Osteocyte (in vitro differentiated cells): ENCODE results near the gene HIP1. TPM values are rescaled to one million over a fixed set of nuclear protein-coding genes. Genes with fewer than 3 reads are reported as not detected.
"Not testable (repeated sequence)": the region's sequence is repeated elsewhere in the genome, so short reads cannot be mapped to it uniquely, and the experiment has no call there.

ENCODE experiments used
- DNase-seq: peaks from one replicate; pipeline ENCODE4 v3.0.0; 2021; ENCODE audit warnings: mixed read lengths; ENCODE audit not compliant: unreplicated experiment; ENCODE audit errors: extremely low spot score
- H3K27ac Mint-ChIP-seq: one replicate; pipeline ENCODE4 v1.8.0; 2021; ENCODE audit warnings: mild to moderate bottlenecking, mixed read lengths; ENCODE audit not compliant: unreplicated experiment
- H3K27me3 Mint-ChIP-seq: one replicate; pipeline ENCODE4 v1.8.0; 2021; ENCODE audit warnings: mixed read lengths; ENCODE audit not compliant: unreplicated experiment
- H3K36me3 Mint-ChIP-seq: one replicate; pipeline ENCODE4 v1.8.0; 2021; ENCODE audit warnings: mixed read lengths; ENCODE audit not compliant: unreplicated experiment
- H3K4me1 Mint-ChIP-seq: one replicate; pipeline ENCODE4 v1.8.0; 2021; ENCODE audit warnings: mixed read lengths; ENCODE audit not compliant: unreplicated experiment
- H3K4me3 Mint-ChIP-seq: one replicate; pipeline ENCODE4 v1.8.0; 2021; ENCODE audit warnings: mild to moderate bottlenecking, moderate library complexity, mixed read lengths; ENCODE audit not compliant: unreplicated experiment
- H3K9me3 Mint-ChIP-seq: one replicate; pipeline ENCODE4 v1.8.0; 2021; ENCODE audit warnings: mixed read lengths; ENCODE audit not compliant: unreplicated experiment
- CTCF ChIP-seq: fragments of 200-600 bp; sonication (generic); IDR thresholded peaks from 2 replicates; pipeline ENCODE4 v1.5.0; 2021; ENCODE audit warnings: antibody characterized with exemption, mild to moderate bottlenecking, moderate library complexity
- long read RNA-seq: library from polyadenylated mRNA; unstranded; transcript quantifications from one replicate; pipeline ENCODE4 v2.0.0, GENCODE V29; 2021
- total RNA-seq: library from RNA; stranded (reverse); gene quantifications from 2 replicates; pipeline ENCODE4 v1.2.1, GENCODE V29; 2021

The HIP1 gene
- 55.3 and 62.0 TPM in 2 replicates for total RNA-seq
- long read RNA-seq, full-length matches to known transcripts, result 10 of 36 reads
- long read RNA-seq, partial matches to known transcripts, result 12 of 36 reads
- long read RNA-seq, other reads (novel, unspliced or antisense), result 14 of 36 reads

- peaks cover 2% of the 10 kb centered on the region for H3K27me3 Mint-ChIP-seq
- H3K4me1 Mint-ChIP-seq, result peaks cover 53% of the 10 kb centered on the region
- H3K36me3 Mint-ChIP-seq, result peaks cover 4% of the 10 kb centered on the region
- H3K27ac Mint-ChIP-seq, result peak within 1 kb of the TSS; percentile 95
- no peaks in the 10 kb centered on the region for H3K9me3 Mint-ChIP-seq
- no peak for TF ChIP-seq CTCF
- H3K4me3 Mint-ChIP-seq, result peak within 1 kb of the TSS; percentile 90
- DNase-seq, result no peak
Observed at GRCh38 chr7:75738604-75738974, at the start of gene HIP1. Gene HIP1 (minus strand): TSS chr7:75738941. CDS start chr7:75738920, 21 bp downstream.

- not testable (repeated sequence) for H3K4me1 Mint-ChIP-seq
Observed at GRCh38 chr7:75788154-75788847, 49.6 kb upstream of the HIP1 start.

GRCh38 chr7:75783058-75783457 is 44.3 kb upstream of the HIP1 start:
- H3K36me3 Mint-ChIP-seq, DNase-seq, H3K9me3 Mint-ChIP-seq, H3K4me1 Mint-ChIP-seq, H3K27ac Mint-ChIP-seq, H3K4me3 Mint-ChIP-seq: not testable (repeated sequence)
- peaks cover 40% of the 10 kb centered on the region for H3K27me3 Mint-ChIP-seq

More at GRCh38 chr7:75788154-75788847, 49.6 kb upstream of the HIP1 start:
- H3K27ac Mint-ChIP-seq, DNase-seq, H3K4me3 Mint-ChIP-seq, H3K27me3 Mint-ChIP-seq, H3K9me3 Mint-ChIP-seq, H3K36me3 Mint-ChIP-seq: not testable (repeated sequence)

- H3K9me3 Mint-ChIP-seq, H3K4me3 Mint-ChIP-seq, H3K36me3 Mint-ChIP-seq, H3K4me1 Mint-ChIP-seq, H3K27ac Mint-ChIP-seq, DNase-seq: not testable (repeated sequence)
- peaks cover 40% of the 10 kb centered on the region for H3K27me3 Mint-ChIP-seq
Observed at GRCh38 chr7:75780647-75781273, 42.0 kb upstream of the HIP1 start.

- H3K9me3 Mint-ChIP-seq, H3K4me3 Mint-ChIP-seq, H3K36me3 Mint-ChIP-seq, H3K4me1 Mint-ChIP-seq, H3K27ac Mint-ChIP-seq, DNase-seq: not testable (repeated sequence)
- peaks cover 40% of the 10 kb centered on the region for H3K27me3 Mint-ChIP-seq
Observed at GRCh38 chr7:75779516-75779915, 40.8 kb upstream of the HIP1 start.

GRCh38 chr7:75779035-75779434 is 40.3 kb upstream of the HIP1 start:
- not testable (repeated sequence) for H3K27ac Mint-ChIP-seq

GRCh38 chr7:75776295-75776971 is 37.7 kb upstream of the HIP1 start:
- TF ChIP-seq CTCF, result no peak
- Mint-ChIP-seq H3K27me3 (peaks cover 16% of the 10 kb centered on the region), H3K36me3 (no peaks in the 10 kb centered on the region), H3K27ac (no peak overlapping the region), H3K4me1 (peaks cover 15% of the 10 kb centered on the region), H3K4me3 (no peak overlapping the region), H3K9me3 (no peaks in the 10 kb centered on the region)
- DNase-seq, result no peak

More at GRCh38 chr7:75779035-75779434, 40.3 kb upstream of the HIP1 start:
- not testable (repeated sequence) for DNase-seq, H3K4me1 Mint-ChIP-seq, H3K4me3 Mint-ChIP-seq, H3K36me3 Mint-ChIP-seq, H3K9me3 Mint-ChIP-seq
- H3K27me3 Mint-ChIP-seq, result peaks cover 39% of the 10 kb centered on the region

- H3K36me3 Mint-ChIP-seq, H3K9me3 Mint-ChIP-seq, H3K4me3 Mint-ChIP-seq, H3K27me3 Mint-ChIP-seq, H3K27ac Mint-ChIP-seq, DNase-seq: not testable (repeated sequence)
- peaks cover 16% of the 10 kb centered on the region for H3K4me1 Mint-ChIP-seq
Observed at GRCh38 chr7:75773958-75774357, 35.2 kb upstream of the HIP1 start.
